Endothelial cell of umbilical vein (primary cell): ENCODE data around the gene RAD1. TPM values are rescaled to one million over a fixed set of nuclear protein-coding genes. Genes with fewer than 3 reads are reported as not detected.

Source experiments
- BruUV-seq: library from RNA; stranded (reverse); fragments of 400-500 nt; replicated peaks from 2 replicates; lab custom pipeline; 2021; lab: Mats Ljungman, UMichigan
- CTCF ChIA-PET: fragments of 300-600, 350-600 bp; sonication (Branson Sonifier 250); formaldehyde crosslinking; loops from one replicate; lab custom pipeline; 2021; ENCODE audit warnings: antibody characterized with exemption, inconsistent platforms; lab: Charles Lee
- POLR2A ChIA-PET: fragments of 300-600, 350-600 bp; sonication (Branson Sonifier 250); formaldehyde crosslinking; loops from one replicate; lab custom pipeline; 2021; ENCODE audit warnings: antibody characterized with exemption, inconsistent platforms; lab: Charles Lee
- DNase-seq: peaks from one replicate; pipeline ENCODE4 v3.0.0-alpha.2; 2011; ENCODE audit warnings: low read depth, low spot score
- FAIRE-seq: peaks from 2 replicates; lab custom pipeline; 2011; peaks lifted over from hg19 to GRCh38; lab: Jason Lieb, UNC
- H2AFZ ChIP-seq: 2 replicates; pipeline ENCODE4 v1.6.0; 2012; ENCODE audit warnings: low read depth, low read length, control low read depth, inconsistent platforms
- H3K27ac ChIP-seq: 2 replicates; pipeline ENCODE4 v1.5.1; 2011; ENCODE audit warnings: low read depth, mild to moderate bottlenecking, control low read depth, low read length, moderate library complexity; ENCODE audit not compliant: insufficient read depth
- H3K27me3 ChIP-seq, 2 experiments: 2 replicates each; pipeline versions ENCODE4 v1.6.0 to v1.6.1; 2011; ENCODE audit warnings: low read length in 2 of 2, mixed read lengths in 1 of 2; ENCODE audit not compliant: control insufficient read depth in 2 of 2, insufficient read depth in 2 of 2
- H3K36me3 ChIP-seq, 2 experiments: 2 replicates in 1 of 2; 3 replicates in 1 of 2; pipeline ENCODE4 v1.5.1; 2011; ENCODE audit warnings: low read length in 2 of 2, mild to moderate bottlenecking in 1 of 2, moderate library complexity in 1 of 2; ENCODE audit not compliant: control insufficient read depth in 2 of 2, insufficient read depth in 2 of 2; ENCODE audit errors: extremely low read depth in 1 of 2
- H3K4me1 ChIP-seq: 3 replicates; pipeline ENCODE4 v1.5.1; 2011; ENCODE audit warnings: mild to moderate bottlenecking, low read length; ENCODE audit not compliant: control insufficient read depth, insufficient read depth; ENCODE audit errors: extremely low read depth
- H3K4me2 ChIP-seq: 2 replicates; pipeline ENCODE4 v1.6.1; 2011; ENCODE audit warnings: low read length, control low read depth, mixed read lengths; ENCODE audit not compliant: insufficient read depth
- H3K4me3 ChIP-seq, 3 experiments: fragments of 200-600 bp in 1 of 3; sonication (generic), shearing (Covaris generic) in 1 of 3; replicated peaks in 1 of 3; 2 replicates each; pipeline ENCODE4 v1.5.1; 2011 to 2016; ENCODE audit warnings: control low read depth in 3 of 3, low read length in 3 of 3, mild to moderate bottlenecking in 2 of 3, inconsistent platforms in 1 of 3, low read depth in 1 of 3, moderate library complexity in 1 of 3; ENCODE audit not compliant: insufficient read depth in 1 of 3
- H3K79me2 ChIP-seq: 2 replicates; pipeline ENCODE4 v1.6.0; 2012; ENCODE audit warnings: low read length, inconsistent platforms; ENCODE audit not compliant: control insufficient read depth, insufficient read depth
- H3K9ac ChIP-seq: replicated peaks from 2 replicates; pipeline ENCODE3; 2011; ENCODE audit warnings: low read length, control low read depth; ENCODE audit not compliant: insufficient read depth; ENCODE audit errors: extremely low read depth
- H3K9me1 ChIP-seq: replicated peaks from 3 replicates; pipeline ENCODE4 v1.6.0; 2011; ENCODE audit warnings: mild to moderate bottlenecking, low read length; ENCODE audit not compliant: control insufficient read depth, insufficient read depth; ENCODE audit errors: extremely low read depth
- H3K9me3 ChIP-seq: replicated peaks from 2 replicates; pipeline ENCODE4 v1.5.1; 2012; ENCODE audit warnings: low read length, inconsistent platforms; ENCODE audit not compliant: control insufficient read depth, insufficient read depth
- H4K20me1 ChIP-seq: replicated peaks from 2 replicates; pipeline ENCODE3; 2011; ENCODE audit warnings: mild to moderate bottlenecking, low read length; ENCODE audit not compliant: control insufficient read depth, insufficient read depth; ENCODE audit errors: extremely low read depth
- CTCF ChIP-seq, 2 donors: IDR thresholded peaks; 1 replicate in 1 of 2; 2 replicates in 1 of 2; pipeline ENCODE4 v1.5.1; 2011; ENCODE audit warnings: low read length in 2 of 2, mild to moderate bottlenecking in 2 of 2, moderate library complexity in 2 of 2, control low read depth in 1 of 2, inconsistent platforms in 1 of 2, low read depth in 1 of 2; ENCODE audit not compliant: insufficient read depth in 1 of 2; ENCODE audit errors: extremely low read depth in 1 of 2
- EZH2 ChIP-seq: IDR thresholded peaks from 2 replicates; pipeline ENCODE4 v1.6.1; 2012; ENCODE audit warnings: borderline replicate concordance, low read depth, mild to moderate bottlenecking, moderate library complexity, low read length, inconsistent platforms; ENCODE audit not compliant: severe bottlenecking
- FOS ChIP-seq: IDR thresholded peaks from 2 replicates; pipeline ENCODE4 v1.6.1; 2011; ENCODE audit warnings: mild to moderate bottlenecking, low read length, moderate library complexity, borderline replicate concordance; ENCODE audit not compliant: insufficient read depth
- GATA2 ChIP-seq: IDR thresholded peaks from 2 replicates; pipeline ENCODE4 v1.7.0; 2011; ENCODE audit warnings: low read depth, mild to moderate bottlenecking, moderate library complexity, mixed read lengths, low read length; ENCODE audit not compliant: insufficient read length, insufficient read depth
- JUN ChIP-seq: IDR thresholded peaks from 2 replicates; pipeline ENCODE4 v1.6.1; 2011; ENCODE audit warnings: borderline replicate concordance, low read depth; ENCODE audit not compliant: insufficient read length, insufficient read depth
- MAX ChIP-seq: IDR thresholded peaks from 2 replicates; pipeline ENCODE4 v1.6.1; 2011; ENCODE audit not compliant: insufficient read depth, insufficient read length
- MYC ChIP-seq: IDR thresholded peaks from one replicate; pipeline ENCODE4 v1.6.1; 2011; ENCODE audit warnings: mild to moderate bottlenecking, low read depth, low read length
- POLR2A ChIP-seq: IDR thresholded peaks from 2 replicates; pipeline ENCODE4 v1.6.1; 2012; ENCODE audit warnings: low read depth, mild to moderate bottlenecking, control low read depth, low read length
- POLR2AphosphoS5 ChIP-seq: IDR thresholded peaks from 2 replicates; pipeline ENCODE4 v1.6.1; 2012; ENCODE audit warnings: low read depth, mild to moderate bottlenecking, control low read depth, low read length, moderate library complexity; ENCODE audit not compliant: insufficient read depth
- dilution Hi-C: fragments of 300-500 bp; cut with MboI; formaldehyde crosslinking; loops from one replicate; pipeline ENCODE4 v1.15.0; 2019; ENCODE audit warnings: low sequenced_read_pairs; ENCODE audit not compliant: extremely low pct_ligation_motif_present
- intact Hi-C: fragments of 100-400 bp; cut with micrococcal nuclease; formaldehyde crosslinking; loops from one replicate; pipeline ENCODE4 v1.10.0; 2022
- polyA plus RNA-seq, 4 experiments: library from polyadenylated mRNA; depleted of rRNA in 3 of 4; stranded (reverse) in 3 of 4; unstranded in 1 of 4; fragments of >200 nt; gene quantifications; 2 replicates each; pipeline versions ENCODE4 v1.2.1 to v1.2.3, GENCODE V29; 2011 to 2012; ENCODE audit warnings: missing spikeins in 1 of 4
- total RNA-seq: library from RNA; stranded (reverse); gene quantifications from 2 replicates; pipeline ENCODE4 v1.2.3, GENCODE V29; 2021

RAD1 gene
- total and polyA plus RNA-seq, 2 donors (not counting 3 experiments of a cell fraction or from before 2014, with no cell fraction given), result 10.7 to 22.2 TPM

- Histone ChIP-seq H3K36me3 (peaks cover 0 to 21% of the 10 kb centered on the region in 2 experiments), H4K20me1 (no peaks in the 10 kb centered on the region), H3K27me3 (no peaks in the 10 kb centered on the region), H3K9me1 (no peaks in the 10 kb centered on the region), H3K4me2 (no peak overlapping the region), H3K79me2 (no peaks in the 10 kb centered on the region), H3K4me3 (no peak overlapping the region), H3K4me1 (no peaks in the 10 kb centered on the region), H3K9me3 (no peaks in the 10 kb centered on the region), H2AFZ (no peak overlapping the region), H3K9ac (no peak overlapping the region), H3K27ac (no peak overlapping the region)
- POLR2A ChIA-PET, result no interaction called here
- no peak for FAIRE-seq
- intact Hi-C loops (no loop called here), dilution Hi-C loops (no loop called here)
- TF ChIP-seq POLR2AphosphoS5 (no peak), GATA2 (no peak), MYC (no peak), JUN (no peak), POLR2A (no peak)
- CTCF ChIA-PET, result interaction anchor here (0.9 kb wide), 1 partner anchor 59 kb away, joined by 3 read pairs; no protein-coding TSS in a partner anchor
- no TSS peak for BruUV-seq
- no peak for DNase-seq
Measured at GRCh38 chr5:34944044-34944443, 28.7 kb upstream of the RAD1 start.

- FAIRE-seq, result no peak
- no TSS peak for BruUV-seq
- Histone ChIP-seq H2AFZ (no peak overlapping the region), H3K4me1 (no peaks in the 10 kb centered on the region), H3K27me3 (no peaks in the 10 kb centered on the region), H3K27ac (no peak overlapping the region), H3K9ac (no peak overlapping the region), H3K79me2 (no peaks in the 10 kb centered on the region), H3K36me3 (peaks cover 8 to 39% of the 10 kb centered on the region in 2 experiments), H3K4me2 (no peak overlapping the region), H3K9me1 (no peaks in the 10 kb centered on the region), H3K9me3 (no peaks in the 10 kb centered on the region), H3K4me3 (no peak overlapping the region), H4K20me1 (no peaks in the 10 kb centered on the region)
- CTCF ChIA-PET, result interaction anchor here (0.7 kb wide), 1 partner anchor 62 kb away, joined by 4 read pairs; no protein-coding TSS in a partner anchor
- dilution Hi-C loops, result no loop called here
- TF ChIP-seq MAX, result no peak
- TF ChIP-seq JUN, result no peak
- no peak for TF ChIP-seq MYC
- no peak for TF ChIP-seq FOS
- no peak for TF ChIP-seq POLR2AphosphoS5
- no peak for TF ChIP-seq EZH2
- no peak for TF ChIP-seq CTCF (IDR thresholded peaks at IDR 0.05; ENCODE audit: extremely low read depth in 1 of 2, insufficient read depth in 1 of 2, low read depth in 1 of 2, low read length in 2 of 2)
- TF ChIP-seq GATA2, result no peak
- TF ChIP-seq POLR2A, result no peak
- intact Hi-C loops, result no loop called here
- DNase-seq, result peak; percentile 6
- POLR2A ChIA-PET, result no interaction called here
Measured at GRCh38 chr5:34941936-34942335, 26.6 kb upstream of the RAD1 start.
